MM.1S (cell line): ENCODE results near the gene TMEM143.

ENCODE experiments used
- CTCF ChIP-seq: fragments of 300-600 bp; sonication (generic); IDR thresholded peaks from 2 replicates; pipeline ENCODE4 v1.5.1; 2016; ENCODE audit warnings: antibody characterized with exemption, low read length, mixed read lengths
- EZH2 ChIP-seq: fragments of 300-600 bp; sonication (generic); optimal IDR thresholded peaks from 2 replicates; pipeline ENCODE3; 2017; ENCODE audit warnings: low read depth, mild to moderate bottlenecking, antibody characterized with exemption, low read length, mixed read lengths

- TF ChIP-seq CTCF (no peak), EZH2 (no peak)
Observed at GRCh38 chr19:48386981-48387380, 23.2 kb upstream of the TMEM143 start.
